Vagina (tissue), 2 donors: ENCODE results near the gene NHERF2. TPM values are rescaled to one million over a fixed set of nuclear protein-coding genes. Genes with fewer than 3 reads are reported as not detected.

Experiments used
- DNase-seq, 2 donors: peaks; one replicate each; pipeline ENCODE4 v3.0.0-alpha.2; 2017; ENCODE audit errors: extremely low spot score in 2 of 2
- H3K27ac ChIP-seq: fragments of 200-600 bp; sonication (generic); one replicate; pipeline ENCODE4 v1.5.1; 2019
- H3K27me3 ChIP-seq: fragments of 200-600 bp; sonication (generic); one replicate; pipeline ENCODE4 v1.5.1; 2019
- H3K36me3 ChIP-seq, 2 donors: fragments of 200-600 bp; sonication (generic); one replicate each; pipeline ENCODE4 v1.5.1; 2017 to 2019
- H3K4me1 ChIP-seq: fragments of 200-600 bp; sonication (generic); one replicate; pipeline ENCODE4 v1.5.1; 2019
- H3K4me3 ChIP-seq, 2 donors: fragments of 200-600 bp; sonication (generic); 1 replicate in 1 of 2; 2 replicates in 1 of 2; pipeline ENCODE4 v1.5.1; 2016 to 2019
- H3K9me3 ChIP-seq: fragments of 200-600 bp; sonication (generic); one replicate; pipeline ENCODE4 v1.5.1; 2019
- CTCF ChIP-seq, 3 experiments: fragments of 450-650 bp in 2 of 3; fragments of 200-600 bp in 1 of 3; sonication (generic) in 1 of 3; IDR thresholded peaks; one replicate each; pipeline ENCODE4 v1.5.1; 2017 to 2019; ENCODE audit warnings: antibody characterized with exemption in 3 of 3, mild to moderate bottlenecking in 2 of 3, moderate library complexity in 2 of 3
- POLR2A ChIP-seq, 2 donors: fragments of 450-650 bp; IDR thresholded peaks; one replicate each; pipeline ENCODE4 v1.6.1; 2017; ENCODE audit warnings: antibody characterized with exemption in 2 of 2, mild to moderate bottlenecking in 2 of 2, moderate library complexity in 2 of 2
- POLR2AphosphoS5 ChIP-seq, 2 donors: sonication (generic); formaldehyde crosslinking; IDR thresholded peaks; one replicate each; pipeline ENCODE4 v1.9.0; 2017; ENCODE audit warnings: antibody characterized with exemption in 2 of 2, mild to moderate bottlenecking in 2 of 2, low read depth in 1 of 2; ENCODE audit not compliant: insufficient read depth in 1 of 2
- intact Hi-C: fragments of 100-400 bp; cut with DNase I; formaldehyde crosslinking; loops from one replicate; pipeline ENCODE4 v1.15.1; 2023
- total RNA-seq: library from RNA; depleted of rRNA; stranded (reverse); fragments of >200 nt; gene quantifications from one replicate; pipeline ENCODE4 v1.2.3, GENCODE V29; 2016

The NHERF2 gene
- total RNA-seq, 1 donor from 2014 or later, result 44.7 TPM

DNA sequence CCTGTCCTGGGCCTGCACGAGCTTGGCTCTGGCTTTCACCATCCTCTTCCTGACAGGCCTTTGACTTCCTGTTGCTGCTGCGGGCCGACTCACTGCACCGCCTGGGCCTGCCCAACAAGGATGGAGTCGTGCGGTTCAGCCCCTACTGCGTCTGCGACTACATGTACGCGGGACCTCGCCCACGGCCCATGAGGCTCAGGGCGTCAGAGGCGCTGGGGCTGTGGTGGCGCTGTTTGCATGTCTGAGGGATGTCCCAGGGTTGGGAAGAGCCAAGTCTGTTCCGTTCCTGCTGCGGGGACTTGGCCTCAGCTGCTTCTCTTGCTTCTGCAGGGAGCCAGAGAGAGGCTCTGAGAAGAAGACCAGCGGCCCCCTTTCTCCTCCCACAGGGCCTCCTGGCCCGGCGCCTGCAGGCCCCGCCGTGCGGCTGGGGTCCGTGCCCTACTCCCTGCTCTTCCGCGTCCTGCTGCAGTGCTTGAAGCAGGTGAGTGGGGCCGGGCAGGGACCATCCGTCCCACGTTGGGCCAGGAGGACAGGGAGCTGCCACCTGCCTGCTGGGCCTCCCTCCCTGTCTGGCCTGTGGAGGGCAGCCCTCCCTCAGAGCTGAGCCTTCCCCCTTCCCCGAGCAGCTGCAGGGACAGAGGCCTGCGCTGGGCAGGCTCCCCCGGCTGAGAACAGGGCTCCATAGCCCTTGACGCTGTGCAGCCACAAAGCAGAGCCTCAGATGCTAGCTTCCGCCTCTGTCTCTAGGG is 44.9 kb downstream of the NHERF2 start:
- intact Hi-C loops, result no loop called here
- H3K4me1 ChIP-seq, result no peaks in the 10 kb centered on the region
- no peaks in the 10 kb centered on the region for H3K27me3 ChIP-seq
- H3K9me3 ChIP-seq, result no peaks in the 10 kb centered on the region
- peaks cover 0 to 68% of the 10 kb centered on the region in 2 donors for H3K36me3 ChIP-seq
- TF ChIP-seq CTCF (IDR thresholded peaks at IDR 0.05), result no peak
- TF ChIP-seq POLR2AphosphoS5 (IDR thresholded peaks at IDR 0.05; ENCODE audit: insufficient read depth in 1 of 2, low read depth in 1 of 2), result no peak
- TF ChIP-seq POLR2A (IDR thresholded peaks at IDR 0.05), result no peak
- H3K27ac ChIP-seq, result no peak overlapping the region
- DNase-seq, result no peak
- H3K4me3 ChIP-seq, result no peak overlapping the region

- DNase-seq, result no peak
- peaks cover 0 to 71% of the 10 kb centered on the region in 2 donors for H3K36me3 ChIP-seq
- no peaks in the 10 kb centered on the region for H3K9me3 ChIP-seq
- TF ChIP-seq POLR2AphosphoS5 (IDR thresholded peaks at IDR 0.05; ENCODE audit: insufficient read depth in 1 of 2, low read depth in 1 of 2) (no peak), CTCF (IDR thresholded peaks at IDR 0.05) (no peak), POLR2A (IDR thresholded peaks at IDR 0.05) (no peak)
- H3K27ac ChIP-seq, result no peak overlapping the region
- H3K4me1 ChIP-seq, result no peaks in the 10 kb centered on the region
- no peaks in the 10 kb centered on the region for H3K27me3 ChIP-seq
- no peak overlapping the region for H3K4me3 ChIP-seq
- intact Hi-C loops, result no loop called here
These were observed 46.2 kb downstream of the NHERF2 start for GRCh38 chr16:2072926-2073325.

GRCh38 chr16:2074071-2074470 is 47.4 kb downstream of the NHERF2 start:
- TF ChIP-seq POLR2AphosphoS5 (IDR thresholded peaks at IDR 0.05; ENCODE audit: insufficient read depth in 1 of 2, low read depth in 1 of 2), result no peak
- no peak for TF ChIP-seq CTCF (IDR thresholded peaks at IDR 0.05)
- TF ChIP-seq POLR2A (IDR thresholded peaks at IDR 0.05), result no peak
- H3K4me3 ChIP-seq, result no peak overlapping the region
- H3K9me3 ChIP-seq, result no peaks in the 10 kb centered on the region
- no peak overlapping the region for H3K27ac ChIP-seq
- intact Hi-C loops, result no loop called here
- no peak for DNase-seq
- no peaks in the 10 kb centered on the region for H3K4me1 ChIP-seq
- peaks cover 0 to 67% of the 10 kb centered on the region in 2 donors for H3K36me3 ChIP-seq
- H3K27me3 ChIP-seq, result no peaks in the 10 kb centered on the region

DNA sequence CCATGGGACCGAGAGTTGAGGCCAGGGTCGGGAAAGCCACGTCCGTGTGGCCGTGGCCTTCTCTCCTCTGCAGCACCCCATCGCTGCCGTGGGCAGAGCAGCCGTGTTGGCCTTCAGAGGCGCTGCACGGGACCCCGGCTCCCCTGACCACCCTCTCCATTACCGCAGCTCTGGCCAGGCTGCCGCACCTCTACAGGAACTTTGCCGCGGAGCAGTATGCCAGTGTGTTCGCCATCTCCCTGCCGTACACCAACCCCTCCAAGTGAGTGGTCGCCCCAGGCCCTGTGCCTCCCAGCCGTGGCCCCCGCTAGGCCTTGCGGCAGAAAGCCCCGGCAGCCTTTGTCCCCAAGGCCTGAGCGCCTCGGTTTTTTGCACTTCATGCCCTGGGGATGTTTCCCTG is 48.9 kb downstream of the NHERF2 start:
- DNase-seq, result no peak
- H3K9me3 ChIP-seq, result no peaks in the 10 kb centered on the region
- H3K4me1 ChIP-seq, result no peaks in the 10 kb centered on the region
- peaks cover 0 to 75% of the 10 kb centered on the region in 2 donors for H3K36me3 ChIP-seq
- intact Hi-C loops, result no loop called here
- TF ChIP-seq CTCF (IDR thresholded peaks at IDR 0.05) (no peak), POLR2A (IDR thresholded peaks at IDR 0.05) (no peak), POLR2AphosphoS5 (IDR thresholded peaks at IDR 0.05; ENCODE audit: insufficient read depth in 1 of 2, low read depth in 1 of 2) (no peak)
- no peak overlapping the region for H3K4me3 ChIP-seq
- H3K27ac ChIP-seq, result no peak overlapping the region
- no peaks in the 10 kb centered on the region for H3K27me3 ChIP-seq
